ENCODE data around the gene LRRC2. TPM values are rescaled to one million over a fixed set of nuclear protein-coding genes. Genes with fewer than 3 reads are reported as not detected.

LRRC2 gene
- total RNA-seq, 1 experiment from 2014 or later: 2.6 TPM

DNA sequence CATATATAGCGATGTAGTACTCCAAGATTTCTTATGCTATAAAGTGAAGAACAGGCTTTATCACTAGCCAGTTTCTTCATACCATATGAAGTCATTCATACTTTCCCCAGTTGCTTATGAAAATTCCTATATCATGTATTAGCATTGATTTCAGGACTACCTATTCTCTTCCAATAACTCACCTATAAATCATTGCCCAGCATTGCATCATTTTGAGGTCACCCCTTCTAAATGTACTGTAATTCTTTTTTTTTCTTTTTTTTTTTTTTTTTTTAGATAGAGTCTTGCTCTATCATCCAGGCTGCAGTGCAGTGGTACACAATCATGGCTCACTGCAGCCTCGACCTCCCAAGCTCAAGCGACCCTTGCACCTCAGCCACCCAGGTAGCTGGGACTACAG is 41.3 kb downstream of the LRRC2 start:
- Mint-ChIP-seq H3K4me3 (no peak overlapping the region), H3K9me3 (no peaks in the 10 kb centered on the region), H3K27me3 (ENCODE audit: low read depth) (no peaks in the 10 kb centered on the region), H3K27ac (no peak overlapping the region), H3K4me1 (peaks cover 7% of the 10 kb centered on the region in 2 experiments; a peak in 3 of 4 replicates), H3K36me3 (ENCODE audit: insufficient read depth in 1 of 3, low read depth in 3 of 3) (no peaks in the 10 kb centered on the region)
- no peak overlapping the region for H2BK15ac ChIP-seq (ENCODE audit: low read depth, low read length)
- H2AFZ ChIP-seq (ENCODE audit: low read length): no peak overlapping the region
- H3K4ac ChIP-seq (ENCODE audit: low read depth, low read length): no peak overlapping the region
- no peaks in the 10 kb centered on the region for H3K9me3 ChIP-seq (ENCODE audit: control insufficient read depth, low read depth, low read length)
- no peak overlapping the region for H3K14ac ChIP-seq (ENCODE audit: insufficient read depth, low read length)
- DNase-seq: no peak
- H4K5ac ChIP-seq (ENCODE audit: insufficient read length, low read depth, low read length): no peak overlapping the region
- no peaks in the 10 kb centered on the region for H3K27me3 ChIP-seq (ENCODE audit: insufficient read depth, low read length)
- H2BK120ac ChIP-seq (ENCODE audit: low read depth, low read length, poor library complexity, severe bottlenecking): no peak overlapping the region
- H3K23ac ChIP-seq (ENCODE audit: insufficient read length, low read depth, low read length): no peak overlapping the region
- no peak overlapping the region for H4K8ac ChIP-seq (replicated peaks; ENCODE audit: insufficient read length, low read depth, low read length)
- H3K23me2 ChIP-seq (ENCODE audit: insufficient read length, low read depth, low read length, poor library complexity, severe bottlenecking): no peaks in the 10 kb centered on the region
- WGBS (ENCODE audit: extremely low coverage, insufficient read length, low lambda C conversion rate): no CpG with 5 or more reads among the region's 3 CpGs
- TF ChIP-seq CTCF (conservative IDR thresholded peaks at IDR 0.05): no peak
- H3K4me1 ChIP-seq (ENCODE audit: insufficient read depth, low read length): no peaks in the 10 kb centered on the region
- no peaks in the 10 kb centered on the region for H4K20me1 ChIP-seq (ENCODE audit: control insufficient read depth, insufficient read depth, insufficient read length)
- no peaks in the 10 kb centered on the region for H3K79me2 ChIP-seq (ENCODE audit: insufficient read depth, low read length)
- no peak overlapping the region for H2BK20ac ChIP-seq (ENCODE audit: low read depth, low read length, poor library complexity, severe bottlenecking)
- H2BK12ac ChIP-seq (ENCODE audit: insufficient read length, low read depth, low read length): no peak overlapping the region
- no peak overlapping the region for H2BK5ac ChIP-seq (ENCODE audit: insufficient read length, low read length)
- no peak overlapping the region for H3K9ac ChIP-seq (ENCODE audit: extremely low read depth, insufficient read length, low read length)
- H3K56ac ChIP-seq (ENCODE audit: insufficient read length, low read depth, low read length): no peak overlapping the region
- H3T11ph ChIP-seq (ENCODE audit: low read length): no peak overlapping the region
- no peak overlapping the region for H3K27ac ChIP-seq (ENCODE audit: insufficient read length, low read depth, low read length)
- no peak overlapping the region for H3K4me2 ChIP-seq (ENCODE audit: insufficient read depth, insufficient read length, low read length)
- H4K91ac ChIP-seq (ENCODE audit: insufficient read length, low read depth, low read length): no peak overlapping the region
- no peak overlapping the region for H2AK5ac ChIP-seq (ENCODE audit: insufficient read length, low read length)
- no peaks in the 10 kb centered on the region for H3K79me1 ChIP-seq (ENCODE audit: insufficient read depth, low read depth, low read length, poor library complexity, severe bottlenecking)
- H3K18ac ChIP-seq (ENCODE audit: insufficient read length, low read depth, low read length): no peak overlapping the region
